HCT116 (cell line): ENCODE results near the gene TENT4A. TPM values are rescaled to one million over a fixed set of nuclear protein-coding genes. Genes with fewer than 3 reads are reported as not detected.

Experiments
- ATAC-seq: fragments of 200-7000 bp; cut with Tn5 transposase; 2 replicates; pipeline ENCODE4 v1.9.1; 2020; ENCODE audit warnings: mild to moderate bottlenecking, moderate library complexity
- BruUV-seq: library from RNA; stranded (reverse); fragments of 400-500 nt; replicated peaks from 2 replicates; lab custom pipeline; 2021; lab: Mats Ljungman, UMichigan
- CTCF ChIA-PET: fragments of 300-600 bp; sonication (Branson Sonifier 250); formaldehyde crosslinking; loops from one replicate; lab custom pipeline; 2021; ENCODE audit warnings: antibody characterized with exemption; lab: Charles Lee
- POLR2A ChIA-PET: fragments of 300-600, 350-600 bp; sonication (Branson Sonifier 250); formaldehyde crosslinking; loops from one replicate; lab custom pipeline; 2021; ENCODE audit warnings: antibody characterized with exemption; lab: Charles Lee
- RAD21 ChIA-PET, 2 experiments: fragments of 300-600 bp; sonication (Branson Sonifier 250); formaldehyde crosslinking; loops; one replicate each; lab custom pipeline; 2023; ENCODE audit warnings: low total read pairs in 2 of 2; ENCODE audit not compliant: uncharacterized antibody in 2 of 2, unreplicated experiment in 2 of 2, low non-redundant PET in 1 of 2; lab: Charles Lee
- DNase-seq: peaks from one replicate; pipeline ENCODE4 v3.0.0-alpha.2; 2010; ENCODE audit warnings: low read depth, low spot score
- H2AFZ ChIP-seq: fragments of 200-600 bp; shearing (Covaris generic), sonication (generic); 2 replicates; pipeline ENCODE4 v1.6.1; 2017; ENCODE audit warnings: low read depth, mixed run types, mixed read lengths, antibody characterized with exemption, low read length; ENCODE audit not compliant: poor library complexity, severe bottlenecking
- H3K27ac ChIP-seq: 2 replicates; pipeline ENCODE4 v1.5.1; 2012; ENCODE audit warnings: low read depth, low read length
- H3K27me3 ChIP-seq: fragments of 200-600 bp; sonication (generic); 2 replicates; pipeline ENCODE4 v1.6.1; 2016; ENCODE audit warnings: mixed run types, low read length, mixed read lengths; ENCODE audit not compliant: insufficient read depth
- H3K36me3 ChIP-seq, 2 experiments: fragments of 200-500 bp in 1 of 2; fragments of 200-600 bp in 1 of 2; sonication (Bioruptor generic) in 1 of 2; sonication (generic) in 1 of 2; 2 replicates each; pipeline versions ENCODE4 v1.5.1 to v1.6.1; 2014 to 2016; ENCODE audit warnings: low read length in 2 of 2, inconsistent platforms in 1 of 2, mixed read lengths in 1 of 2, mixed run types in 1 of 2; ENCODE audit not compliant: insufficient read depth in 2 of 2, control insufficient read depth in 1 of 2
- H3K4me1 ChIP-seq, 2 experiments: fragments of 200-600 bp in 1 of 2; sonication (generic) in 1 of 2; 2 replicates each; pipeline versions ENCODE4 v1.5.1 to v1.6.1; 2012 to 2017; ENCODE audit warnings: low read length in 2 of 2, inconsistent platforms in 1 of 2, mild to moderate bottlenecking in 1 of 2, mixed read lengths in 1 of 2, mixed run types in 1 of 2, moderate library complexity in 1 of 2; ENCODE audit not compliant: insufficient read depth in 2 of 2, control insufficient read depth in 1 of 2
- H3K4me2 ChIP-seq: fragments of 200-600 bp; sonication (generic); 2 replicates; pipeline ENCODE4 v1.6.1; 2017; ENCODE audit warnings: mixed run types, low read length, mixed read lengths
- H3K4me3 ChIP-seq, 2 experiments: fragments of 200-600 bp in 1 of 2; sonication (generic) in 1 of 2; replicated peaks in 1 of 2; 2 replicates each; pipeline ENCODE4 v1.5.1; 2011 to 2016; ENCODE audit warnings: low read length in 2 of 2, control low read depth in 1 of 2, low read depth in 1 of 2, mild to moderate bottlenecking in 1 of 2, mixed read lengths in 1 of 2, mixed run types in 1 of 2
- H3K79me2 ChIP-seq: fragments of 200-600 bp; sonication (generic); 2 replicates; pipeline ENCODE4 v1.6.1; 2017; ENCODE audit warnings: mild to moderate bottlenecking, mixed run types, low read length, moderate library complexity, mixed read lengths; ENCODE audit not compliant: insufficient read depth
- H3K9ac ChIP-seq: fragments of 200-600 bp; sonication (generic); 2 replicates; pipeline ENCODE4 v1.6.1; 2016; ENCODE audit warnings: low read length, mixed read lengths
- H3K9me2 ChIP-seq: fragments of 200-600 bp; sonication (generic), shearing (Covaris generic); 2 replicates; pipeline ENCODE4 v1.6.1; 2017; ENCODE audit warnings: mixed run types, mild to moderate bottlenecking, moderate library complexity; ENCODE audit not compliant: insufficient read depth
- H3K9me3 ChIP-seq, 2 experiments: fragments of 200-500 bp in 1 of 2; fragments of 200-600 bp in 1 of 2; sonication (Bioruptor generic) in 1 of 2; sonication (generic) in 1 of 2; 2 replicates each; pipeline ENCODE4 v1.6.1; 2014 to 2017; ENCODE audit warnings: low read length in 2 of 2, mixed read lengths in 2 of 2, inconsistent platforms in 1 of 2, low read depth in 1 of 2, mild to moderate bottlenecking in 1 of 2, mixed run types in 1 of 2, moderate library complexity in 1 of 2; ENCODE audit not compliant: control insufficient read depth in 1 of 2, insufficient read depth in 1 of 2
- H4K20me1 ChIP-seq: fragments of 200-600 bp; sonication (generic), shearing (Covaris generic); 2 replicates; pipeline ENCODE4 v1.6.1; 2017; ENCODE audit warnings: mixed run types, mild to moderate bottlenecking, moderate library complexity; ENCODE audit not compliant: insufficient read depth
- CEBPB ChIP-seq: IDR thresholded peaks from 2 replicates; pipeline ENCODE4 v1.6.1; 2012; ENCODE audit warnings: low read depth
- EGR1 ChIP-seq: IDR thresholded peaks from 2 replicates; pipeline ENCODE4 v1.6.1; 2012; ENCODE audit warnings: low read depth
- EZH2phosphoT487 ChIP-seq: fragments of 200-600 bp; IDR thresholded peaks from 2 replicates; pipeline ENCODE4 v1.6.1; 2018; ENCODE audit warnings: antibody characterized with exemption, borderline replicate concordance
- FOSL1 ChIP-seq: IDR thresholded peaks from 2 replicates; pipeline ENCODE4 v1.6.1; 2012; ENCODE audit warnings: low read depth
- JUND ChIP-seq: IDR thresholded peaks from 2 replicates; pipeline ENCODE4 v1.6.1; 2012
- MAX ChIP-seq: IDR thresholded peaks from 2 replicates; pipeline ENCODE4 v1.6.1; 2012
- POLR2A ChIP-seq: IDR thresholded peaks from 2 replicates; pipeline ENCODE4 v1.7.0; 2011; ENCODE audit warnings: borderline replicate concordance; ENCODE audit not compliant: insufficient read depth, insufficient read length; ENCODE audit errors: extremely low read depth
- POLR2AphosphoS5 ChIP-seq: IDR thresholded peaks from 2 replicates; pipeline ENCODE4 v1.6.1; 2011; ENCODE audit warnings: mild to moderate bottlenecking, low read depth, low read length, moderate library complexity
- RAD21 ChIP-seq: IDR thresholded peaks from 2 replicates; pipeline ENCODE4 v1.6.1; 2012; ENCODE audit warnings: low read depth, mild to moderate bottlenecking
- SP1 ChIP-seq: IDR thresholded peaks from 2 replicates; pipeline ENCODE4 v1.6.1; 2012; ENCODE audit warnings: low read depth
- SRF ChIP-seq: IDR thresholded peaks from 2 replicates; pipeline ENCODE4 v1.6.1; 2012; ENCODE audit warnings: low read depth
- YY1 ChIP-seq: IDR thresholded peaks from 2 replicates; pipeline ENCODE4 v1.6.1; 2011; ENCODE audit warnings: low read length, low read depth, moderate library complexity, mild to moderate bottlenecking; ENCODE audit not compliant: insufficient replicate concordance; ENCODE audit errors: extremely low read depth
- ZBTB33 ChIP-seq: IDR thresholded peaks from 2 replicates; pipeline ENCODE4 v1.6.1; 2011; ENCODE audit warnings: mild to moderate bottlenecking, low read length, moderate library complexity; ENCODE audit not compliant: insufficient replicate concordance; ENCODE audit errors: extremely low read depth
- ZFX ChIP-seq: fragments of 450-650 bp; IDR thresholded peaks from 2 replicates; pipeline ENCODE4 v1.6.1; 2017
- ZNF274 ChIP-seq: fragments of 200-500 bp; sonication (Bioruptor generic); IDR thresholded peaks from 2 replicates; pipeline ENCODE4 v1.6.1; 2014; ENCODE audit warnings: mild to moderate bottlenecking, low read depth, low read length, inconsistent platforms
- intact Hi-C: fragments of 100-400 bp; cut with micrococcal nuclease; formaldehyde crosslinking; loops from 2 replicates; pipeline ENCODE4 v1.10.0; 2022
- total RNA-seq: library from RNA; stranded (reverse); gene quantifications from one replicate; pipeline ENCODE4 v1.2.1, GENCODE V29; 2021; ENCODE audit not compliant: unreplicated experiment
- TF ChIP-seq, protein P1 (sequence below): IDR thresholded peaks from 2 replicates; pipeline ENCODE4 v1.6.1; 2012; ENCODE audit warnings: low read depth

Gene TENT4A
- total RNA-seq, 1 experiment from 2014 or later: 39.8 TPM

GRCh38 chr5:6684075-6684474 is 29.2 kb upstream of the TENT4A start:
- Histone ChIP-seq H4K20me1 (no peaks in the 10 kb centered on the region), H2AFZ (no peak overlapping the region), H3K4me1 (no peaks in the 10 kb centered on the region), H3K27ac (no peak overlapping the region), H3K79me2 (no peaks in the 10 kb centered on the region), H3K36me3 (no peaks in the 10 kb centered on the region), H3K4me3 (no peak overlapping the region), H3K4me2 (no peak overlapping the region), H3K9me3 (no peaks in the 10 kb centered on the region), H3K27me3 (peaks cover 19% of the 10 kb centered on the region; the same call in 1 of the 2 replicates), H3K9me2 (no peaks in the 10 kb centered on the region), H3K9ac (no peak overlapping the region)
- ChIA-PET RAD21 (no interaction called here), POLR2A (no interaction called here), CTCF (no interaction called here)
- BruUV-seq: no TSS peak
- DNase-seq: no peak
- no peak for ATAC-seq
- TF ChIP-seq SRF: no peak
- no peak for TF ChIP-seq SP1
- peak; percentile 25; the same call in 1 of the 2 replicates for TF ChIP-seq RAD21
- no peak for TF ChIP-seq ZNF274
- no peak for TF ChIP-seq YY1
- TF ChIP-seq FOSL1: no peak
- intact Hi-C loops: no loop called here

DNA sequence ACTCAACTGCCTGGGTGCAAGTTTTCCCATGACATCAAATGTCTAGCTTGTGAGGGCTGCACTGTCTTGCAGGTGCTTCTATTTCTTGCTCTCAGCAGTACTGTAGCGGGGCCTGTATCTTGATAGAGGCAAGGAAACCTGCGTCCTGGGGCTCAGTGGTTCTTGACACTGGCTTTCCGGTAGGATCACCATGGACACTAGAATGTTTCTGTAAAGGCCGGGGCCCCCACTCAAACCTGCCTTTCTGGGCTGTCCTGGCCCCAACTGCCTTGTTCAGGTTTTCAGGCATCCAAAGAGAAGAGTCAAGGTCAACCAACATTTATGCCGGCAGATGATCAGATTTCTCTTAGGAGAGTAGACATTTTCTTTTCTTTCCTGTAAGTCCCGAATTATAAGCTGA is 26.7 kb upstream of the TENT4A start:
- Histone ChIP-seq H3K79me2 (no peaks in the 10 kb centered on the region), H3K9me2 (no peaks in the 10 kb centered on the region), H3K27ac (no peak overlapping the region), H3K9ac (no peak overlapping the region), H3K4me1 (peaks cover 0 to 4% of the 10 kb centered on the region in 2 experiments; a peak in 1 of 4 replicates), H3K36me3 (no peaks in the 10 kb centered on the region), H3K4me2 (no peak overlapping the region), H4K20me1 (no peaks in the 10 kb centered on the region), H2AFZ (no peak overlapping the region), H3K27me3 (peaks cover 19% of the 10 kb centered on the region; the same call in 1 of the 2 replicates), H3K4me3 (no peak overlapping the region), H3K9me3 (no peaks in the 10 kb centered on the region)
- intact Hi-C loops: no loop called here
- ChIA-PET RAD21 (no interaction called here), POLR2A (no interaction called here), CTCF (no interaction called here)
- ATAC-seq (no peak), DNase-seq (no peak)
- no TSS peak for BruUV-seq
- TF ChIP-seq ZBTB33 (no peak), JUND (no peak), CEBPB (no peak), EZH2phosphoT487 (no peak), ZFX (no peak), SP1 (no peak), POLR2A (no peak), EGR1 (no peak), YY1 (no peak), MAX (no peak), POLR2AphosphoS5 (no peak), SRF (no peak), ZNF274 (no peak)
- TF ChIP-seq, protein P1, sequence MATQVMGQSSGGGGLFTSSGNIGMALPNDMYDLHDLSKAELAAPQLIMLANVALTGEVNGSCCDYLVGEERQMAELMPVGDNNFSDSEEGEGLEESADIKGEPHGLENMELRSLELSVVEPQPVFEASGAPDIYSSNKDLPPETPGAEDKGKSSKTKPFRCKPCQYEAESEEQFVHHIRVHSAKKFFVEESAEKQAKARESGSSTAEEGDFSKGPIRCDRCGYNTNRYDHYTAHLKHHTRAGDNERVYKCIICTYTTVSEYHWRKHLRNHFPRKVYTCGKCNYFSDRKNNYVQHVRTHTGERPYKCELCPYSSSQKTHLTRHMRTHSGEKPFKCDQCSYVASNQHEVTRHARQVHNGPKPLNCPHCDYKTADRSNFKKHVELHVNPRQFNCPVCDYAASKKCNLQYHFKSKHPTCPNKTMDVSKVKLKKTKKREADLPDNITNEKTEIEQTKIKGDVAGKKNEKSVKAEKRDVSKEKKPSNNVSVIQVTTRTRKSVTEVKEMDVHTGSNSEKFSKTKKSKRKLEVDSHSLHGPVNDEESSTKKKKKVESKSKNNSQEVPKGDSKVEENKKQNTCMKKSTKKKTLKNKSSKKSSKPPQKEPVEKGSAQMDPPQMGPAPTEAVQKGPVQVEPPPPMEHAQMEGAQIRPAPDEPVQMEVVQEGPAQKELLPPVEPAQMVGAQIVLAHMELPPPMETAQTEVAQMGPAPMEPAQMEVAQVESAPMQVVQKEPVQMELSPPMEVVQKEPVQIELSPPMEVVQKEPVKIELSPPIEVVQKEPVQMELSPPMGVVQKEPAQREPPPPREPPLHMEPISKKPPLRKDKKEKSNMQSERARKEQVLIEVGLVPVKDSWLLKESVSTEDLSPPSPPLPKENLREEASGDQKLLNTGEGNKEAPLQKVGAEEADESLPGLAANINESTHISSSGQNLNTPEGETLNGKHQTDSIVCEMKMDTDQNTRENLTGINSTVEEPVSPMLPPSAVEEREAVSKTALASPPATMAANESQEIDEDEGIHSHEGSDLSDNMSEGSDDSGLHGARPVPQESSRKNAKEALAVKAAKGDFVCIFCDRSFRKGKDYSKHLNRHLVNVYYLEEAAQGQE: no peak
